ENCODE data around the gene CHN2. TPM values are rescaled to one million over a fixed set of nuclear protein-coding genes. Genes with fewer than 3 reads are reported as not detected.

Gene CHN2
- total RNA-seq, 1 experiment from 2014 or later, result 5.0 TPM

GRCh38 chr7:29311314-29311713, 116.7 kb downstream of the CHN2 start:
- H3K4me1 Mint-ChIP-seq, result peaks cover 40% of the 10 kb centered on the region

DNA sequence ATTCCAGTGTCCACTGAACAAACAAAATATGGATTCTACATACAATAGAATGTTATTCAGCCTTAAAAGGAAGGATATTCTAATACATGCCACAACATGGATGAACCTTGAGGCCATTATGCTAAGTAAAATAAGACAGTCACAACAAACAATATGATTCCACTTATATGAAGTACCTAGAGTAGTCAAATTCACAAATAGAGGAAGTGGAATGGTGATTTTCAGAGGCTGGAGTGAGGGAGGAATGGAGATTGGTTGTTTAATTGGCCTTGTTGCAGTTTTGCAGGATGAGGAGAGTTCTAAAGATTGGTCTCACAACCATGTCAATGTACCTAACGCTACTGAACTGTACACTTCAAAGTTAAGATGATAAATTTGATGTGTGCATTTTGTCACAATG, 119.6 kb downstream of the CHN2 start:
- Mint-ChIP-seq H3K27me3 (ENCODE audit: low read depth) (no peaks in the 10 kb centered on the region; the same call in 1 of the 2 replicates), H3K9me3 (peaks cover 9% of the 10 kb centered on the region), H3K4me1 (peaks cover 20% of the 10 kb centered on the region), H3K36me3 (peaks cover 8% of the 10 kb centered on the region; the same call in 1 of the 2 replicates), H3K27ac (no peak overlapping the region), H3K4me3 (no peak overlapping the region)
- CTCF ChIA-PET, result interaction anchor here (0.6 kb wide), 1 partner anchor 211 kb away, joined by 5 read pairs; no protein-coding TSS in a partner anchor
- no peak for ATAC-seq
- no peak for DNase-seq (ENCODE audit: low spot score)
- POLR2A ChIA-PET, result no interaction called here
- TF ChIP-seq ZNF219 (CRISPR knock-in tag; IDR thresholded peaks at IDR 0.05; ENCODE audit: borderline replicate concordance), result no peak
- no peak for TF ChIP-seq GTF2I (CRISPR knock-in tag; conservative IDR thresholded peaks at IDR 0.05)
- no peak for TF ChIP-seq FOXK1 (CRISPR knock-in tag; IDR thresholded peaks at IDR 0.05)
- TF ChIP-seq CREB1 (CRISPR knock-in tag; IDR thresholded peaks at IDR 0.05), result no peak
- TF ChIP-seq ATF1 (CRISPR knock-in tag; IDR thresholded peaks at IDR 0.05), result no peak
- TF ChIP-seq CTCF (IDR thresholded peaks at IDR 0.05), result no peak
- TF ChIP-seq ELF4 (CRISPR knock-in tag; IDR thresholded peaks at IDR 0.05; ENCODE audit: low read depth), result no peak
- TF ChIP-seq, protein P1, sequence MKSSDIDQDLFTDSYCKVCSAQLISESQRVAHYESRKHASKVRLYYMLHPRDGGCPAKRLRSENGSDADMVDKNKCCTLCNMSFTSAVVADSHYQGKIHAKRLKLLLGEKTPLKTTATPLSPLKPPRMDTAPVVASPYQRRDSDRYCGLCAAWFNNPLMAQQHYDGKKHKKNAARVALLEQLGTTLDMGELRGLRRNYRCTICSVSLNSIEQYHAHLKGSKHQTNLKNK (CRISPR knock-in tag; IDR thresholded peaks at IDR 0.05), result no peak
- TF ChIP-seq ZNF396 (CRISPR knock-in tag; IDR thresholded peaks at IDR 0.05; ENCODE audit: borderline replicate concordance), result no peak

More at GRCh38 chr7:29311314-29311713, 116.7 kb downstream of the CHN2 start:
- H3K9me3 Mint-ChIP-seq, result peaks cover 12% of the 10 kb centered on the region
- no peak for DNase-seq (ENCODE audit: low spot score)
- H3K4me3 Mint-ChIP-seq, result no peak overlapping the region
- ChIA-PET POLR2A (no interaction called here), CTCF (no interaction called here)
- no peak overlapping the region for H3K27ac Mint-ChIP-seq
- no peak for ATAC-seq
- H3K36me3 Mint-ChIP-seq, result peaks cover 8% of the 10 kb centered on the region; the same call in 1 of the 2 replicates
- H3K27me3 Mint-ChIP-seq (ENCODE audit: low read depth), result no peaks in the 10 kb centered on the region; the same call in 1 of the 2 replicates
- TF ChIP-seq MYBL2 (CRISPR knock-in tag; IDR thresholded peaks at IDR 0.05), result no peak
- TF ChIP-seq ZNF121 (CRISPR knock-in tag; IDR thresholded peaks at IDR 0.05), result no peak
- TF ChIP-seq CBFB (CRISPR knock-in tag; IDR thresholded peaks at IDR 0.05; ENCODE audit: low read depth), result no peak
- no peak for TF ChIP-seq ZNF671 (CRISPR knock-in tag; IDR thresholded peaks at IDR 0.05)
- no peak for TF ChIP-seq CTCF (IDR thresholded peaks at IDR 0.05)
- no peak for TF ChIP-seq PRDM15 (CRISPR knock-in tag; IDR thresholded peaks at IDR 0.05)
- TF ChIP-seq, protein P1 (CRISPR knock-in tag; IDR thresholded peaks at IDR 0.05), result no peak
- TF ChIP-seq, protein P2, sequence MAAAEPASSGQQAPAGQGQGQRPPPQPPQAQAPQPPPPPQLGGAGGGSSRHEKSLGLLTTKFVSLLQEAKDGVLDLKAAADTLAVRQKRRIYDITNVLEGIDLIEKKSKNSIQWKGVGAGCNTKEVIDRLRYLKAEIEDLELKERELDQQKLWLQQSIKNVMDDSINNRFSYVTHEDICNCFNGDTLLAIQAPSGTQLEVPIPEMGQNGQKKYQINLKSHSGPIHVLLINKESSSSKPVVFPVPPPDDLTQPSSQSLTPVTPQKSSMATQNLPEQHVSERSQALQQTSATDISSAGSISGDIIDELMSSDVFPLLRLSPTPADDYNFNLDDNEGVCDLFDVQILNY (CRISPR knock-in tag; IDR thresholded peaks at IDR 0.05), result no peak
- no peak for TF ChIP-seq NR2C2 (CRISPR knock-in tag; IDR thresholded peaks at IDR 0.05)
- no peak for TF ChIP-seq ZNF138 (CRISPR knock-in tag; conservative IDR thresholded peaks at IDR 0.05)

All from WTC11 (cell line).